DND-41 (cell line): Measurements from ENCODE around the gene ZDHHC14.

Experiments used
- EZH2 ChIP-seq: IDR thresholded peaks from 3 replicates; pipeline ENCODE4 v1.6.1; 2012; ENCODE audit warnings: borderline replicate concordance, low read depth, mild to moderate bottlenecking, moderate library complexity, low read length, inconsistent platforms; ENCODE audit not compliant: severe bottlenecking
- TF ChIP-seq, protein P1 (sequence below): IDR thresholded peaks from 2 replicates; pipeline ENCODE4 v1.5.1; 2012; ENCODE audit warnings: borderline replicate concordance, low read length, moderate library complexity, mild to moderate bottlenecking; ENCODE audit not compliant: poor library complexity, severe bottlenecking; ENCODE audit errors: extremely low read depth

GRCh38 chr6:157584036-157584435 is 203.0 kb downstream of the ZDHHC14 start:
- TF ChIP-seq, protein P1, sequence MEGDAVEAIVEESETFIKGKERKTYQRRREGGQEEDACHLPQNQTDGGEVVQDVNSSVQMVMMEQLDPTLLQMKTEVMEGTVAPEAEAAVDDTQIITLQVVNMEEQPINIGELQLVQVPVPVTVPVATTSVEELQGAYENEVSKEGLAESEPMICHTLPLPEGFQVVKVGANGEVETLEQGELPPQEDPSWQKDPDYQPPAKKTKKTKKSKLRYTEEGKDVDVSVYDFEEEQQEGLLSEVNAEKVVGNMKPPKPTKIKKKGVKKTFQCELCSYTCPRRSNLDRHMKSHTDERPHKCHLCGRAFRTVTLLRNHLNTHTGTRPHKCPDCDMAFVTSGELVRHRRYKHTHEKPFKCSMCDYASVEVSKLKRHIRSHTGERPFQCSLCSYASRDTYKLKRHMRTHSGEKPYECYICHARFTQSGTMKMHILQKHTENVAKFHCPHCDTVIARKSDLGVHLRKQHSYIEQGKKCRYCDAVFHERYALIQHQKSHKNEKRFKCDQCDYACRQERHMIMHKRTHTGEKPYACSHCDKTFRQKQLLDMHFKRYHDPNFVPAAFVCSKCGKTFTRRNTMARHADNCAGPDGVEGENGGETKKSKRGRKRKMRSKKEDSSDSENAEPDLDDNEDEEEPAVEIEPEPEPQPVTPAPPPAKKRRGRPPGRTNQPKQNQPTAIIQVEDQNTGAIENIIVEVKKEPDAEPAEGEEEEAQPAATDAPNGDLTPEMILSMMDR = no peak
- TF ChIP-seq EZH2 = no peak
